GM19324 (cell line): ENCODE data around the gene ZBTB47.

Experiments
- ATAC-seq: cut with Tn5 transposase; IDR thresholded peaks from one replicate; pipeline ENCODE4 v1.9.1; 2021; ENCODE audit warnings: mild to moderate bottlenecking, moderate library complexity; ENCODE audit not compliant: unreplicated experiment, low FRiP score

The ZBTB47 gene

GRCh38 chr3:42708611-42709151 is 55.2 kb downstream of the ZBTB47 start:
- ATAC-seq = no peak

- ATAC-seq = no peak
Measured at GRCh38 chr3:42709621-42710020, 56.1 kb downstream of the ZBTB47 start.

GRCh38 chr3:42710323-42711021 is 57.0 kb downstream of the ZBTB47 start:
- no peak for ATAC-seq

- ATAC-seq = no peak
Measured at GRCh38 chr3:42711491-42712343, 58.2 kb downstream of the ZBTB47 start.

GRCh38 chr3:42712344-42712648 is 58.8 kb downstream of the ZBTB47 start:
- no peak for ATAC-seq

- ATAC-seq = no peak
Measured at GRCh38 chr3:42712688-42713372, 59.3 kb downstream of the ZBTB47 start.

- ATAC-seq = no peak
Measured at GRCh38 chr3:42713747-42714146, 60.2 kb downstream of the ZBTB47 start.

GRCh38 chr3:42714171-42714852 is 60.8 kb downstream of the ZBTB47 start:
- no peak for ATAC-seq
